Stomach (tissue), 9 donors: Measurements from ENCODE around the gene UMPS. TPM values are rescaled to one million over a fixed set of nuclear protein-coding genes. Genes with fewer than 3 reads are reported as not detected.

ENCODE experiments used
- DNase-seq, 2 donors: peaks; one replicate each; pipeline versions ENCODE4 v3.0.0 to v3.0.0-alpha.2; 2013 to 2019
- H3K27ac ChIP-seq, 5 donors: fragments of 200-600 bp in 4 of 5; sonication (generic) in 4 of 5; one replicate each; pipeline ENCODE4 v1.5.1; 2013 to 2019; ENCODE audit warnings: mild to moderate bottlenecking in 1 of 5, moderate library complexity in 1 of 5
- H3K27me3 ChIP-seq, 3 donors: fragments of 200-600 bp; sonication (generic); one replicate each; pipeline ENCODE4 v1.5.1; 2017 to 2019; ENCODE audit warnings: mixed run types in 1 of 3
- H3K36me3 ChIP-seq, 4 donors: fragments of 200-600 bp; sonication (generic); 1 replicate in 3 of 4; 2 replicates in 1 of 4; pipeline ENCODE4 v1.5.1; 2016 to 2019
- H3K4me1 ChIP-seq, 4 donors: fragments of 200-600 bp; sonication (generic); one replicate each; pipeline ENCODE4 v1.5.1; 2016 to 2019
- H3K4me3 ChIP-seq, 4 donors: fragments of 200-600 bp; sonication (generic) in 3 of 4; one replicate each; pipeline ENCODE4 v1.5.1; 2016 to 2019; ENCODE audit warnings: mild to moderate bottlenecking in 1 of 4
- H3K9me3 ChIP-seq, 4 donors: fragments of 200-600 bp; sonication (generic); one replicate each; pipeline ENCODE4 v1.5.1; 2016 to 2019
- CTCF ChIP-seq, 7 experiments: fragments of 450-650 bp in 4 of 7; fragments of 200-600 bp in 3 of 7; sonication (generic) in 3 of 7; IDR thresholded peaks; one replicate each; pipeline ENCODE4 v1.5.1; 2016 to 2019; ENCODE audit warnings: antibody characterized with exemption in 7 of 7, control low read depth in 2 of 7, mild to moderate bottlenecking in 1 of 7
- EP300 ChIP-seq: sonication (generic); formaldehyde crosslinking; IDR thresholded peaks from one replicate; pipeline ENCODE4 v1.6.1; 2017; ENCODE audit warnings: antibody characterized with exemption
- POLR2A ChIP-seq, 4 donors: fragments of 450-650 bp; IDR thresholded peaks; one replicate each; pipeline ENCODE4 v1.6.1; 2016; ENCODE audit warnings: antibody characterized with exemption in 4 of 4, control low read depth in 2 of 4, mild to moderate bottlenecking in 1 of 4, moderate library complexity in 1 of 4
- POLR2AphosphoS5 ChIP-seq, 3 donors: sonication (generic); formaldehyde crosslinking; IDR thresholded peaks; one replicate each; pipeline ENCODE4 v1.6.1; 2016; ENCODE audit warnings: antibody characterized with exemption in 3 of 3
- WGBS, 5 donors: extraction: QIAGEN DNeasy Blood & Tissue Kit in 3 of 5; methylation state at CpG; one replicate each; pipeline versions ENCODE4 v1.1.5 to v1.1.7; 2013 to 2018; 5-methylcytosine and 5-hydroxymethylcytosine counted together
- intact Hi-C: fragments of 100-400 bp; cut with DNase I; formaldehyde crosslinking; loops from one replicate; pipeline ENCODE4 v1.15.1; 2023; ENCODE audit warnings: low total_unique reads
- polyA plus RNA-seq, 3 donors: library from polyadenylated mRNA; stranded (reverse); fragments of 200-250 nt; gene quantifications; one replicate each; pipeline ENCODE4 v1.2.3, GENCODE V29; 2013
- total RNA-seq, 5 donors: library from RNA; depleted of rRNA; stranded (reverse); fragments of >200 nt; gene quantifications; one replicate each; pipeline versions ENCODE4 v1.1.0 to v1.2.3, GENCODE V29; 2014 to 2016
- donor health status: healthy with polysubstance abuse.
- donor health status: Bipolar disorder and iron deficiency.
- donor health status: healthy.

Gene UMPS
- total and polyA plus RNA-seq, 8 donors: 1.8 to 48.3 (median 20.6) TPM

DNA sequence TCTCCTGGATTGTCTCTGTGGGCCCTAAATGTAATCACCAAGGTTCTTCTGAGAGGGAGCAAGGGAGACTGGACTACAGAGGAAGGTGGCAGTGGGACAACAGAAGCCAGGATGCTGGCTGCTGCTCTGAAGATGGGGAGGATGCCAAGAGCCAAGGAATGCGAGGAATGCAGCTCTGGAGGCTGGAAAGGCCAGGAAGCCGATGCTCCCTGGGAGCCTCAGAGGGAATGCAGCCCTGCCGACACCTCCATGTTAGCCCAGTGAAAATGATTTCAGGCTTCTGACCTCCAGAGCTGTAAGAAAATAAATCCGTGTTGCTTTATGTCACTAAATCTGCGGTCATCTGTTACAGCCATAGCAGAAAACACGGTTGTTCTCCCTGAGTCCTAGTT lies 44.1 kb downstream of the UMPS start:
- no peaks in the 10 kb centered on the region for H3K9me3 ChIP-seq
- H3K4me3 ChIP-seq: no peak overlapping the region
- H3K27ac ChIP-seq: peak overlapping the region in 3 of 5 donors; percentile 16 to 75 (median 21)
- TF ChIP-seq POLR2AphosphoS5 (IDR thresholded peaks at IDR 0.05) (no peak), CTCF (IDR thresholded peaks at IDR 0.05) (no peak), POLR2A (IDR thresholded peaks at IDR 0.05) (no peak), EP300 (no peak)
- WGBS, 5 donors: 51 to 71% (median 68%) methylated on average over 6 of the region's 6 CpGs
- H3K27me3 ChIP-seq: no peaks in the 10 kb centered on the region
- peak in 1 of 2 donors; percentile 52 for DNase-seq
- intact Hi-C loops: no loop called here
- peaks cover 0 to 18% (median 7%) of the 10 kb centered on the region in 4 donors for H3K36me3 ChIP-seq
- H3K4me1 ChIP-seq: peaks cover 10 to 60% (median 33%) of the 10 kb centered on the region in 4 donors

GRCh38 chr3:124774841-124775402 lies 44.7 kb downstream of the UMPS start:
- no peaks in the 10 kb centered on the region for H3K27me3 ChIP-seq
- no peak overlapping the region for H3K4me3 ChIP-seq
- peaks cover 12 to 65% (median 38%) of the 10 kb centered on the region in 4 donors for H3K4me1 ChIP-seq
- intact Hi-C loops: no loop called here
- peak overlapping the region in 2 of 5 donors; percentile 21 to 75 for H3K27ac ChIP-seq
- DNase-seq: no peak
- H3K9me3 ChIP-seq: no peaks in the 10 kb centered on the region
- no peak for TF ChIP-seq POLR2AphosphoS5 (IDR thresholded peaks at IDR 0.05)
- no peak for TF ChIP-seq EP300
- WGBS, 5 donors: 81 to 96% (median 91%) methylated on average over 7 of the region's 7 CpGs
- H3K36me3 ChIP-seq: peaks cover 0 to 16% (median 7%) of the 10 kb centered on the region in 4 donors

- TF ChIP-seq POLR2AphosphoS5 (IDR thresholded peaks at IDR 0.05): no peak
- TF ChIP-seq POLR2A (IDR thresholded peaks at IDR 0.05): no peak
- no peak for TF ChIP-seq EP300
- TF ChIP-seq CTCF (IDR thresholded peaks at IDR 0.05): no peak
- Histone ChIP-seq H3K27me3 (no peaks in the 10 kb centered on the region), H3K9me3 (no peaks in the 10 kb centered on the region), H3K4me3 (no peak overlapping the region), H3K27ac (peak overlapping the region in 1 of 5 donors; percentile 75), H3K36me3 (peaks cover 0 to 16% (median 7%) of the 10 kb centered on the region in 4 donors), H3K4me1 (peaks cover 21 to 63% (median 42%) of the 10 kb centered on the region in 4 donors)
- WGBS, 5 donors: 85 to 96% (median 93%) methylated on average over 9 of the region's 9 CpGs
- DNase-seq: no peak
- intact Hi-C loops: no loop called here
These were observed 45.6 kb downstream of the UMPS start for GRCh38 chr3:124775877-124776276.

DNA sequence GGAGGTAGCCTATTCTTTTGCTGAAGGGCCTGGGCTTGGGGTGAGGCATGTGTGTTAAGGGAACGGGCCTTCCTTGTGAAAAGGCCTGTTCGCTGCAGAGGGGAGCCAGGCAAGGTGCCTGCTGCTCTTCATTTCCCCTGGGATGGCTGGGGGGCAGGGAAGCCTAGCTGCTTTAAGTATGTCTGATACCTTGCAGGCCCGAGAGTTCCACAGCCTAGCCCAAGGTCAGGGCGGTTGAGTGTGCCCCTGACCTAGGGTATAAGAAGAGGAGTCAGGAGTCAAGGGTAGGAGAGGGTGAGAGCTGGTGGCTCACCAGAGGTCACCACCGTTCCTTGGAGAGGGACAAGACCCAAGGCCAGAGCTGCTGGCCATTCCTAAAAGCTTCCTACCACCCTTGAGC lies 46.6 kb downstream of the UMPS start:
- TF ChIP-seq CTCF (IDR thresholded peaks at IDR 0.05) (no peak), POLR2A (IDR thresholded peaks at IDR 0.05) (no peak), EP300 (no peak), POLR2AphosphoS5 (IDR thresholded peaks at IDR 0.05) (no peak)
- no peak overlapping the region for H3K4me3 ChIP-seq
- DNase-seq: no peak
- 92 to 100% (median 93%) methylated on average over 5 of the region's 5 CpGs for WGBS, 5 donors
- intact Hi-C loops: no loop called here
- H3K27me3 ChIP-seq: no peaks in the 10 kb centered on the region
- H3K36me3 ChIP-seq: peaks cover 0 to 16% (median 7%) of the 10 kb centered on the region in 4 donors
- peaks cover 19 to 63% (median 41%) of the 10 kb centered on the region in 4 donors for H3K4me1 ChIP-seq
- H3K9me3 ChIP-seq: no peaks in the 10 kb centered on the region
- H3K27ac ChIP-seq: peak overlapping the region in 1 of 5 donors; percentile 86
